ENCODE data around the gene HENMT1. TPM values are rescaled to one million over a fixed set of nuclear protein-coding genes. Genes with fewer than 3 reads are reported as not detected.

The HENMT1 gene
- polyA plus RNA-seq, 1 of the 3 experiments (the other 2 are of a cell fraction): 0.03 TPM

DNA sequence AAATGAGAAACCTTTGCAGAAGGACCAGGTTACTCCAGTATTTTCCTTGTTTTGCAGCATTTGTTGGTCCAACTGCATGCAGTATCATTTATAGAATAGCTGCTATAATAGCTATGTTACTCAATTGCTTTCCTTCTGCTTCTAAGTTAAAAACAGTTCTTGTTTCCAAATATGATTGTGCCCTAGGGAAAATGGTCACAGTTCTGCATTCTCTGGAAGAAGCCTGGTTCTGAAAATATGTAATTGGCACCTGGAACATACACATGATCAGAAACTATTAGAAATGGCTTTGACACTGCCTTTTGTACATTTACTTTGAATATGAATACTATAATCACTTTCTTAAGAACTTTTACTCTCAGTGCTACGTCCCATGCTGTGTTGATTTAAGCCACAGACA is 33.6 kb downstream of the HENMT1 start:
- Histone ChIP-seq H3K4me2 (no peak overlapping the region), H2AFZ (ENCODE audit: low read depth) (no peak overlapping the region), H3K4me1 (ENCODE audit: control insufficient read depth in 1 of 2, insufficient read depth in 2 of 2, low read depth in 1 of 2, low read length in 1 of 2) (no peaks in the 10 kb centered on the region), H3K27ac (ENCODE audit: low read depth in 2 of 2, low read length in 1 of 2) (no peak overlapping the region), H3K9ac (no peak overlapping the region), H3K79me2 (ENCODE audit: insufficient read depth) (no peaks in the 10 kb centered on the region), H3K36me3 (replicated peaks in 1 of 2; ENCODE audit: control insufficient read depth in 1 of 2, insufficient read depth in 2 of 2, low read length in 1 of 2) (peaks cover 14 to 29% of the 10 kb centered on the region in 2 experiments), H4K20me1 (ENCODE audit: insufficient read depth) (no peaks in the 10 kb centered on the region), H3F3A (replicated peaks; ENCODE audit: insufficient read depth) (no peaks in the 10 kb centered on the region), H3K27me3 (ENCODE audit: insufficient read depth) (no peaks in the 10 kb centered on the region), H3K4me3 (ENCODE audit: low read depth in 2 of 2, low read length in 1 of 2) (no peak overlapping the region), H3K9me2 (no peaks in the 10 kb centered on the region), H3K9me3 (no peaks in the 10 kb centered on the region)
- no peak for DNase-seq
- TF ChIP-seq ELF1 (IDR thresholded peaks at IDR 0.05) (no peak), NFIC (IDR thresholded peaks at IDR 0.05; ENCODE audit: borderline replicate concordance) (no peak), FOXJ3 (CRISPR knock-in tag; IDR thresholded peaks at IDR 0.05) (no peak), TCF12 (IDR thresholded peaks at IDR 0.05) (no peak), RCOR1 (IDR thresholded peaks at IDR 0.05; ENCODE audit: low read length) (no peak)
- POLR2A ChIA-PET: no interaction called here
- CTCF ChIA-PET: interaction anchor here (1.7 to 2.7 kb wide), 2 partner anchors 67 to 115 kb away, joined by 5 to 10 read pairs; partner anchors contain the start of gene EEIG2
- WGBS (ENCODE audit: low lambda C conversion rate): 85% methylated on average over 1 of the region's 1 CpG

DNA sequence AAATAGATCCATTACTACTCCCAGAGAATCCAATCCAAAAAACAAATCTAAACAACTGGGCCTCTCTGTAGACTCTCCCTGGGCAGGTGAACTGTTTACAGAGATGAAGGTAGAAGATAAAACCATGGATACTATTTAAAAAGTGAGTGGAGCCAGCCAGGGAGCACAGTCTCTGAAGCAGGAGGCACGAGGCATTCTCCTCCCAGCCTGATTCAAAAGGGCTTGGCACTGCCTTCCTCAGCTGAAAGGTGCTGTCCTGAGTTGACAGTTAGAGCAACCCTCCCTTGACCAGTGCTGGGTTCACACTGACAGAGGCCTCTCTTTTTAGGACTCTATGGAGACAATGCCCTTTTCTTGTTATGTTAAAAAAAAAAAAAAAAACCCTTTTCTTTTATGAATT is 36.8 kb downstream of the HENMT1 start:
- Histone ChIP-seq H3F3A (replicated peaks; ENCODE audit: insufficient read depth) (no peaks in the 10 kb centered on the region), H3K9me2 (no peaks in the 10 kb centered on the region), H2AFZ (ENCODE audit: low read depth) (no peak overlapping the region), H4K20me1 (ENCODE audit: insufficient read depth) (no peaks in the 10 kb centered on the region), H3K9me3 (no peaks in the 10 kb centered on the region), H3K79me2 (ENCODE audit: insufficient read depth) (no peaks in the 10 kb centered on the region), H3K4me2 (no peak overlapping the region), H3K4me1 (ENCODE audit: control insufficient read depth in 1 of 2, insufficient read depth in 2 of 2, low read depth in 1 of 2, low read length in 1 of 2) (no peaks in the 10 kb centered on the region), H3K36me3 (replicated peaks in 1 of 2; ENCODE audit: control insufficient read depth in 1 of 2, insufficient read depth in 2 of 2, low read length in 1 of 2) (peaks cover 2 to 13% of the 10 kb centered on the region in 2 experiments), H3K27me3 (ENCODE audit: insufficient read depth) (no peaks in the 10 kb centered on the region), H3K27ac (ENCODE audit: low read depth in 2 of 2, low read length in 1 of 2) (no peak overlapping the region), H3K9ac (no peak overlapping the region), H3K4me3 (ENCODE audit: low read depth in 2 of 2, low read length in 1 of 2) (no peak overlapping the region)
- no peak for DNase-seq
- WGBS (ENCODE audit: low lambda C conversion rate): 100% methylated on average over 1 of the region's 1 CpG
- TF ChIP-seq TCF12 (IDR thresholded peaks at IDR 0.05): no peak
- no peak for TF ChIP-seq MAX (IDR thresholded peaks at IDR 0.05; ENCODE audit: low read depth)
- TF ChIP-seq EZH2phosphoT487 (IDR thresholded peaks at IDR 0.05; ENCODE audit: borderline replicate concordance, low read depth): no peak
- TF ChIP-seq REST (IDR thresholded peaks at IDR 0.05; ENCODE audit: low read depth, low read length): no peak
- TF ChIP-seq SIN3A (IDR thresholded peaks at IDR 0.05; ENCODE audit: borderline replicate concordance, low read depth, low read length): no peak
- no peak for TF ChIP-seq RCOR1 (IDR thresholded peaks at IDR 0.05; ENCODE audit: low read length)
- TF ChIP-seq JUND (IDR thresholded peaks at IDR 0.05): no peak
- no peak for TF ChIP-seq NFIC (IDR thresholded peaks at IDR 0.05; ENCODE audit: borderline replicate concordance)
- TF ChIP-seq USF1 (IDR thresholded peaks at IDR 0.05; ENCODE audit: borderline replicate concordance, low read depth): no peak
- no peak for TF ChIP-seq GABPA (IDR thresholded peaks at IDR 0.05; ENCODE audit: low read depth)
- no peak for TF ChIP-seq PBX3 (IDR thresholded peaks at IDR 0.05)
- POLR2A ChIA-PET: no interaction called here
- CTCF ChIA-PET: interaction anchor here (1.0 kb wide), 1 partner anchor 111 kb away, joined by 3 read pairs; no protein-coding TSS in a partner anchor
